Measurements from ENCODE around the gene NR2F6. TPM values are rescaled to one million over a fixed set of nuclear protein-coding genes. Genes with fewer than 3 reads are reported as not detected.

The NR2F6 gene
- total RNA-seq, 1 donor from 2014 or later, result 35.0 TPM

GRCh38 chr19:17263712-17264640, 18.3 kb upstream of the NR2F6 start:
- DNase-seq, result no peak

DNA sequence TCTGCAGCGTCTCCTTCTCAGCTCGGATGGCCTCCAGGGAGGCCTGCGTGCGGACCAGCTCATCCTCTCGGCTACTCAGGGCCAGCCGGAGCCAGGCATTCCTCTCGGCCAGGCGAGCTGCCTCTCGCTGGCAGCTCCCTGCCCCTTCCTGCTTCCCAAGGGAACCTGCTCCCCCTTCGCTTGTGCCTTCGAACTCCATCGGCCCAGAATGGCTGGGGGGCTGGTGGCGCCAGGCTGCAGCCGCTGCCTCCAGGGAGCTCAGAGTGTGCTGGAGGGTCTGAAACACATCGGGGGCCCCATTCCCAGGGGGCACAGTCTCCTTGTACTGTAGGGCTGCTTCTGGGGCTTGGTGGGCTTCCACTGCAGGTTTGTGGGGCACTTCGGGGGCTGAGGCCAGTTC, 16.8 kb upstream of the NR2F6 start:
- DNase-seq, result no peak

DNA sequence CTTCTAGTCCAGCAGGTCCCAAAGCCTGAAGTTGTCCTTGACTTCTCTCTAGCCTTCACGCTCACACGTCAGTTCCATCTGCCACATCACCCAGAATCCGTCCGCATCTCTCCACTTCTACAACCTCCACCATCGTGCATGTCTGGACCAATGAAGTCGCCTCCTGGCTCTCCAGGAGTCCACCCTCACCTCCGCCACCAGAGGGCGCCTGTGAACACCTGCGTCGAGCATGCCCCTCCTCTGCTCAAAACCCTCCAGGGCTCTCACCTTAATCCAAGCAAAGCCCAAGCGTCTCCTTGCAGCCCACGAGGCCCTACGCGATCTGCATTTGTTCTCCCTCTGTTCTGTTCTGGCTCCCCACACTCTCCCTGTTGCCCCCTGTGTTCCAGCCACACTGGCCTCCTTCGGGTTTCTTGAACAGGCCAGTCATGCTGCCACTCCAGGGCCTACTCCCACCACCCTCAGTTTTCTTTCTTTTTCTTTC, 15.2 kb upstream of the NR2F6 start:
- peak; percentile 76 for DNase-seq

GRCh38 chr19:17259934-17260333, 14.2 kb upstream of the NR2F6 start:
- no peak for DNase-seq

GRCh38 chr19:17259118-17259780, 13.5 kb upstream of the NR2F6 start:
- no peak for DNase-seq

DNA sequence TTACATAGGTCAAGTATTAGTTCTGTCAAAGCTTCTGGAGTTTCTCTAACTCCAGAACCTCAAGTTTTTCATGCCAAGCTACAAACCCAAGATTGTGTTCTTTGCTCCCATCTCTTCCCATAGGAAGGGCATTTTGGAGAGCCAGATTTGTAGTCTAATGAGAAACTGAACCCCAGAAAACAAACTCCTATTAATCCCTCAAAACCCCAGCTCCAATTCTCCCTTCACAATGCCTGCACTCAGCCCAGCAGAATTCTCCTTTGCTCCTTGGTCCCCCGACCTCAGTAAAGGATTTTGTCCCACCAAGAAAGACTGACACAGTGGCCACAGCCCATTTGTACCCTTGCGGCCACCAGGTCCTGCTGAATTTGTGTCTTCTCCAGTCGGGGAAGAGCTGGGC, 10.4 kb upstream of the NR2F6 start:
- no peak for DNase-seq

DNA sequence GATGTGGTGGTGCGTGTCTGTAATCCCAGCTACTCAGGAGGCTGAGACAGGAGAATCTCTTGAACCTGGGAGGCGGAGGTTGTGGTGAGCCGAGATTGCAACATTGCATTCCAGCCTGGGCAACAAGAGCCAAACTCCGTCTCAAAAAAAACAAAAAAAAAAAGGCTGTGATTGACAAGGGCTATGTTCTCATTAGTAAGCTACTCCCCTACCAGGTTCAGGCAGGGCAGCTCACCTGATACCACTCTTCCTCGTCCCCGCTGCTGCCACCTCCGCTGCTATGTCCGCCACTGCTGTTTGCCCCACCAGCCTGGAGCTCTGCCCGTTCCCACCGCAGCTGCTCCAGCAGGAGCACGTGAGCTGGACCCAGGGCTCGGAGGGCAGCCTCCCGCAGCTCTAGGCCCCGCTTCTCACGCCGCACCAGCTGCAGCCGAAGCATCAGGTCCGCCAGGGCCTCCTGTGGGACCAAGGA, 9.5 kb upstream of the NR2F6 start:
- DNase-seq, result no peak

GRCh38 chr19:17254636-17255035, 8.9 kb upstream of the NR2F6 start:
- DNase-seq, result no peak

GRCh38 chr19:17249887-17250548, 4.3 kb upstream of the NR2F6 start:
- no peak for DNase-seq

GRCh38 chr19:17248011-17248776, 2.5 kb upstream of the NR2F6 start:
- DNase-seq, result peak; percentile 66

DNA sequence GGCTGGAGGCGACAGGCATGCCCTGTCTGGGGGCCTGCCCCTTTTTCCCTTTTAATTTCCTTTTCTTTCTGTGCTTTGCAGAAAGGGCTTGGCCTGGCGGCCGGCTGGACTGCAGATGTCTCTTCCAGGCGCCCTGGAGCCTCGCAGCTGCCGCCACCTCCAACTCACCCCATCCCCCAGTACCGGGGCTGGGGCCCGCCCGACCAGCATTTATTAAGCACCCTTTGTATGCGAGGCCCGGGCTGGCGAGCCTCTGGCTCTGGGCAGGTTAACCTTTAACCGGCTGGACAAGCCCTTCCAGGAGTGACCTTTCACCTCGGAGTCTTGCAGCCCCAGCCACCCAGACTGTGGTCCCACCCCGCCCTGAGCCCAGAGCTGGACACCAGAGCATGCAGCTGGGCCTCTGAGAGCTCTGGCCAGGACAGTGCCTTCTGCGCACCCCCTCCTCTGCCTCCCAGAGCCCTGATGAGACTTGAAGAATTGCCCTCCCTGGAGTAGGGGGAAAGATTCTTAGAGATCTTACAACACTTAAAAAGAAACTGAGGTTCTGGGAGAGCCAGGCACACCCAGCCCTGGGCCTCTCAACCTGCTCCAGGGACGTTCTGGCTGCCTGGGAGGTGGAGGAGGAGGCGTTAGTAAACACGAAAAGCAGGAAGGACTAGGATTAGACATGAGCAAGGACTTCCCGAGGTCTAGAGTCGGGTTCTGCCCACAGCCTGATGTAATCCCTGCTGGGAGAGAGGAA, 1.1 kb upstream of the NR2F6 start:
- DNase-seq, result peak; percentile 69

DNA sequence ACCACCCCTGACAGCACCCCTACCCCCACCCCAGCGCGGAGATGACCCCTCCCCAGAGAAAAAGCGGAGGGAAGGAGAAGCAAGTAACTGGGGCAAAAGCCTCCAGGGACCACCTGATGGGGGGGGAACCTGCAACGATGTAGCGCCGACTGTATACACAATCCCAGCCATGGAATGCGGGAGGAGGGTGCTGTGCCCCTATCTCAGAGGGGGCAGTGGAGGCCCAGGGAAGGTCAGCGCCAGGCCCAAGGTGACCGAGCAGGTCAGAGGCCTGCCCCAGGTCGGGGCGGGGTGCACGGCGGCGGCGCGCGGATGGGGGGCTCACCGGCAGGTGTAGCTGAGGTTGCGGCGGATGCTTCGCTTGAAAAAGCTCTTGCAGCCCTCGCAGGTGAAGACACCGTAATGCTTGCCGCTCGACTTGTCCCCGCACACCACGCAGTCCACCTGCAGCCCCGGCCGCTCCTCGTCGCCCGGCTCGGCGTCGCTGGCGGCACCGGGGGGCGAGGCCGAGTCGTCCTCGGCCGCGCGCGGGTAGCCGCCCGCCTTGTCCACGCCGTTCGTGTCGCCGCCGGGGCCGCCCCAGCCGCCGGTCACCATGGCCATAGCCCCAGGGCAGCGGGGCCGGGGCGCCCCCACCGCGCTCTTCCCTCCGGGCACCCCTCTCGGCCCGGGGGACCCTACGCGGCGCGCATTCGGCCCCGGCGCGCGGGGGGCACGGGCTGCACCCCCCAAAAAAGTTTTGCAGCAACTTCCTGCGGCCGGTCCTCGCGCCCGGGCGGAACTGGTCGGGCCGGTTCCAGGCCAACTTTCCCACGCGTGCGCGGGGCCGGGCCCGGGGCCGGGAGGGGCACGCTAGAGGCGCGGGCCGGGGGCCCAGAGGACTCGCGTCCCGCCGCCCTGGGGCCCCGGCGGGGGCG, 843 bp downstream of the NR2F6 start:
- DNase-seq, result no peak

GRCh38 chr19:17243830-17244617, 1.7 kb downstream of the NR2F6 start:
- no peak for DNase-seq

- DNase-seq, result no peak
These were observed 2.4 kb downstream of the NR2F6 start for GRCh38 chr19:17243211-17243829.

- DNase-seq, result no peak
These were observed 3.1 kb downstream of the NR2F6 start for GRCh38 chr19:17242431-17243208.

DNA sequence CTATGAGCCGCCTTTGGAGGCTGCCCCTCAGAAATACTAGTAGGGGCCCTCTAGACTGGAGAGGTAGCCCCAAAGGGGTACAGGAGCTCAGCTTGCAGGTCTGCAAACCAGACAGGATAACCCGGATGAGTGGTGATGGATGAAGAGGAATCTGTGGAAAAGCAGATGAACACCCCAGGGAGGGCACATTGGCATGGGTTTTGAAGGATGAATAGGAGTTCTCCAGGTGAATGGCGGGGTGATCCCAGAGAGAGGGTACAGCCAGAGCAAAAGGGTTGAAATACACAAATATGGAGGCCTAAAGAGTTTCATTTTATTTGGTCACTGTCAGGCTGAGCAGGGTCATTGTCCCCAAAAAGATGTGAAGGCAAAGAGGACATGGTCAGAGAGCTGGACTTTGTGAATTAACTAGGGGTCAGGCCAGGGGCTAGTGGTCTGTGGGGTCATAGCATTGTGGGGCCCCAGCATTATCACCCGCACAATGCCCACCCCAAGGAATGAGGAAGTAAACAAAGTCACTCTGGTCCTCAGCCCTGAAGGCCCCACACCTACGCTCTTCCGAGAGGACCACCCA, 4.8 kb downstream of the NR2F6 start:
- no peak for DNase-seq

- no peak for DNase-seq
These were observed 5.5 kb downstream of the NR2F6 start for GRCh38 chr19:17240062-17240752.
